Skin of body (tissue), 2 donors: Measurements from ENCODE around the gene B3GALT2. TPM values are rescaled to one million over a fixed set of nuclear protein-coding genes. Genes with fewer than 3 reads are reported as not detected.
A peak's percentile ranks its signal among the peaks of the same experiment; 100 is the strongest.
"Not testable (repeated sequence)": the region's sequence is repeated elsewhere in the genome, so short reads cannot be mapped to it uniquely, and the experiment has no call there.

Experiments
- DNase-seq: peaks from one replicate; lab custom pipeline; 2025; lab: John Stamatoyannopoulos, UW
- total RNA-seq: library from RNA; depleted of rRNA; stranded (reverse); fragments of >200 nt; gene quantifications from one replicate; pipeline ENCODE4 v1.2.3, GENCODE V29; 2014

Gene B3GALT2, protein sequence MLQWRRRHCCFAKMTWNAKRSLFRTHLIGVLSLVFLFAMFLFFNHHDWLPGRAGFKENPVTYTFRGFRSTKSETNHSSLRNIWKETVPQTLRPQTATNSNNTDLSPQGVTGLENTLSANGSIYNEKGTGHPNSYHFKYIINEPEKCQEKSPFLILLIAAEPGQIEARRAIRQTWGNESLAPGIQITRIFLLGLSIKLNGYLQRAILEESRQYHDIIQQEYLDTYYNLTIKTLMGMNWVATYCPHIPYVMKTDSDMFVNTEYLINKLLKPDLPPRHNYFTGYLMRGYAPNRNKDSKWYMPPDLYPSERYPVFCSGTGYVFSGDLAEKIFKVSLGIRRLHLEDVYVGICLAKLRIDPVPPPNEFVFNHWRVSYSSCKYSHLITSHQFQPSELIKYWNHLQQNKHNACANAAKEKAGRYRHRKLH
- total RNA-seq: 3.3 TPM

DNA sequence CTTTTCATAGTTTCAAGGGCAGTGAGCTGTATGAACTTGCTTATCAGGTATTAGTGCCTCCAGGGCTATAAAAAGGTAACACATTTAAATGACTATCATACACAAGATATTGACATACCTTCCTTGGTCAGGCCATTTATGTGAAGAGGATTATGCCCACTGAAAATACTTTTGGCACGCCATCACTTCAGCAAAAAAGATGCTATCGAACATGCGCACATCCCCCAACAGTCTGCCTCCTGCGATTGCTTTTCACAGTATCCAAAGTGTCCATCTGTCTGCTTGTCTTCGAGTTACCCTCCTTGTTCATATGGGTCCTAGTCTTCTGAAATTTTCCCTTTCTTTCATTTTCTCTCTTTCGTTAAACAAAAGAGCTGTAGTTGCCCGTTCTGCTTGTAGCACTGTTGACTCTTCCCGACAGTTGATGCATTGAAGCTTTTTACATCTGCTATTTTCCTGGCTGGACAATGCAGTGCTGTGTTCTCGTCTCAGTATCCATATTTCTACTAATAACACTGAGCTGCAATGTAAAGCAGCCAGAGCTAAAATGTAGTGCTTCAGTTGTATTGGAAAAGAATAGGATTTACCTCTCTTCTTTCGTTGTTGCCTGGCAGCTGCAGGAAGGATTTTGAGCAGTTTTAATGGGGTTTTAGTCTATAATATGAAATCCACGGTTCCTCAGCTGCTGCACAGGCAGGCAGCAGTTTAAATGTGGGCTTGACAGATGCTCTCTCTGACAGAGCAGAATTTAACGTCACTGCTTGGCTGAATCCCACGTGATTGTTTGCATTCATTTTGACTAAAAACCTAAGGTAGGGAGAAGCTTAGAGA, at the start of gene B3GALT2:
TSS of gene B3GALT2 (minus strand) at position 713 of the 831 bp plus-strand sequence. CDS start 5,051 bp downstream, outside the sequence.
- DNase-seq: peak; percentile 77

DNA sequence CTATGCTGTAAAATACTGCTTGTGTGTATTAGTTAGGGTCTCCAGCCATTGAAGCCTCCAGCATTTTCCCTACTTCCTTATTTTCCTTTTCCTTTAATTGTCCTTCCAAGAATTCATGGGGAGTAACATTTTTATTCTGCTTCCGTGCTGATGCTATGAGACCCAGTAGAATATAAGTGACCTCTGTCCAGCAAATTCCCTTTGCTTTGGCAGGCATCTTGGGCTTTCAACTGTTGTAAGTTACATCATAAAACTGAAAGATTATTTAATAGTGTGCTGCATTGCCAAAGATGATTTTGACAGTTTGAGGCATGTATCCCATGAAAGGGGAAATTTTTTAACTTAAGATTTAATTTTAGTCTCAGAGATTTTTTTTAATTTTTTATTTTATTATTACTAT, 48.1 kb upstream of the B3GALT2 start:
- no peak for DNase-seq

GRCh38 chr1:193231146-193231545, 44.7 kb upstream of the B3GALT2 start:
- not testable (repeated sequence) for DNase-seq

DNA sequence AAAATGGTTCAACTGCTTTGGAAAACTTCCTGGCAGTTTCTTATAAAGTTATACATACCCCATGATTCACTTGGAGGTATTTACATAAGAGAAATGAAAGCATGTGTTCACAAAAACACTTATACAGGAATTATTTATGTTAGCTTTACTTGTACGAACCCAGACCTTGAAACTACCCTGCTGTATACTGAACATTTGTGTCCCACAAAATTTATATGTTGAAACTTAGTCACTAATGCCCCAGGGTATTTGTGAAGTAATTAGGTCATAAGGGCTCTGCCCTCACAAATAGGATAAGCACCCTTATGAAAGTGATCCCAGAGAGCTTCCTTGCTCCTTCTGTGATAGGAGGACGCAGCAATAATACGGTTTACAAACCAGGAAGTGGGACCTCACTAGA, 42.7 kb upstream of the B3GALT2 start:
- DNase-seq: no peak

GRCh38 chr1:193222056-193222615, 35.7 kb upstream of the B3GALT2 start:
- DNase-seq: no peak

- DNase-seq: no peak
Measured at GRCh38 chr1:193221651-193222050, 35.2 kb upstream of the B3GALT2 start.

- DNase-seq: no peak
Measured at GRCh38 chr1:193219391-193219790, 33.0 kb upstream of the B3GALT2 start.

- DNase-seq: no peak
Measured at GRCh38 chr1:193216920-193217319, 30.5 kb upstream of the B3GALT2 start.

GRCh38 chr1:193213998-193214397, 27.6 kb upstream of the B3GALT2 start:
- DNase-seq: no peak

DNA sequence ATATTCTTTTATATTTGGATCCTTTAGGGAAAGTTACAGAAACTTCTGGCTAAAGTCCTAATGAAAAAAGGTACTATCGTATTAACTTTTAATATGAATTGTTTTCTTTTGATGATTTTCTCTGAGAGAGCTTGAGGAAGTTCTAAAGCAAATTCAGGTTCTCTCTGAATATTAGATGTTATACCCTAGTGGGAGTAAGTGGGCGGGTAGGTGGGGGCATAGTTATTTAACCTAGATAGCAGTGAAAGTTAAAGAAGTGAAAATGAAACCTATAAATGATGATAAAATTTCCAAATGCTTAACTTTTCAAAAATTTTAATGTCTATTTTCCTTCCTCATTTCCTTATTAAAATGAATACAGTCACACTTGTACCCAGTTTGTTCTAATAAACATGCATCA, 26.2 kb upstream of the B3GALT2 start:
- no peak for DNase-seq

- DNase-seq: no peak
Measured at GRCh38 chr1:193211539-193211938, 25.1 kb upstream of the B3GALT2 start.

GRCh38 chr1:193210996-193211395, 24.6 kb upstream of the B3GALT2 start:
- no peak for DNase-seq

DNA sequence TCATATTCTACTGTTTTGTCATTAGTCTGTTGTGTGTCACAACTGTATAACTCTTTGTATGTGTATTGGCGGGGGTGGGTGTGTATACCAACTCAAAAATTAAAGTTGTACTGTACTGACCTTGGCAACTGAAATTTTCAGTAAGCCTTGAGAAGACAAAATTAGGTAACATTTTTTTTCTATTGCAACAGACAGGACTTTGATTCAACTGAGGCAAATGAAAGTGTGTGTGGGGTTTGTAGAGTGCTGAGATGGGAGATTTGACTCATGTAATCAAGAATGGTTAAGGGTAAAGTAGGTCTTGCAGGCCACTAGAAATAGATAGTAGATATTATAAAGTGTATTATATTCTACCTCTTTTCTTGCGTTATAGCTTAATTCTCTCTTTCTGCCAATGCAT, 14.6 kb upstream of the B3GALT2 start:
- no peak for DNase-seq

DNA sequence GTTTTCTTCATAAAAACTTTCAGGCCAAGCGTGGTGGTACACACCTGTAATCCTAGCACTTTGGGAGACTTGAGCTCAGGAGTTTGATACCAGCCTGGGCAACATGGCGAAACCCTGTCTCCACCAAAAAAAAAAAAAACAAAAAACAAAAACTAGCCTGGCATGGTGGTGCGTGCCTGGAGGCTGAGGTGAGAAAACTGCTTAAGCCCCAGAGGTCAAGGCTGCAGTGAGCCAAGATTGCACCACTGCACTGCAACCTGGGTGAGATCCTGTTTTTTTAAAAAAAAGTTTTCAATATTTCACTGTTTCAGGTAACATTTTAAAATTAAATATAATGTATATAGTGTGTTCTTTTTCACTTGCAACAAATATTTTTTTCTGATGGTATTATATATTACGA, 13.5 kb upstream of the B3GALT2 start:
- DNase-seq: no peak

DNA sequence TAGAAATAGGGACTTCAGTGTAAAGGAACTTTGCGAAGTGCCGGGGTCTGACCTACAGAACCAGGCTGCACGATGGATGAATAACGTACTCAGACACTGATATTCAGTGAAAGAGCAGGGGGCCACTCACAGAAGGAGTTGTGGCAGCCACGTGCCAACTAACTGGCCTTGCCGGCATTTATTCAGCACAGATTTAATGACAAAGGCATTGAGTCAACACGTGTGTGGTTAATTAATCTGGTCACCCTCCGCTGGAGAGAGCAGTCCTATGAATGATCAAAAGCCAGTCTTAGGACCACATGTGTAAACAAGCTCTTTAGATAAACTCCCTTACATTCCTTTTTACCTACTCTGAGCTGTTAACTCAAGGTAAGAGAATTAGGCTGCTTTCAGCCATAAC, 6.2 kb upstream of the B3GALT2 start:
- DNase-seq: no peak

DNA sequence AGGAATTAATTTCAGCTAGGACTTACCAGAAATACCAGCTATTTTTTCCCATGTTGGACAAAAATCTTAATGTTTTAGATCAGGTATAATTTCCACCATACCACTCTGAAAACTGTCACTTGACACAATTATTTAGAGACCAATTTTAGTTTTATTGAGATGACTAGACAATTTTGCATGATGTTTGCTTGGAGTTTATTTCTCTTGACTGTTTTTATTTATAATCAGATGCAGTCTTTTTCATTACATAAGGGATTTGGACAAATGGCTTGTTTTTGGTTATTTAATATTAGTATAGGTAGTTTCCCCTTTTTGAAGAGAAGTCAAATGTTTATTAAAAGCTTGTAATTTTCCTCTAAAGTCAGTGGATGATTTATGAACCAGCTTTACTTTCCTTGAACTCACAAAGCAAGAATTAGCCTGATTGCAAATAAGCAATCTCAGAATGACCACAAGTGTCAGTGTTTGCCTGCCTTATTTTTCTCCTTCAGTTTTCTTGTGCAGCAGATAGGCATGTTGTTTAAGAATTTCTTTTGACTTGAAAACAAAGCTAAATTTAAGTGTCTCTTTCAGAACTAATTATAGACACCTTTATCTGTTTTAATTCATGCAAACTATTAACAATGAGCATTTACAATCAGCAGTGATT, 3.8 kb upstream of the B3GALT2 start:
- DNase-seq: peak; percentile 29

DNA sequence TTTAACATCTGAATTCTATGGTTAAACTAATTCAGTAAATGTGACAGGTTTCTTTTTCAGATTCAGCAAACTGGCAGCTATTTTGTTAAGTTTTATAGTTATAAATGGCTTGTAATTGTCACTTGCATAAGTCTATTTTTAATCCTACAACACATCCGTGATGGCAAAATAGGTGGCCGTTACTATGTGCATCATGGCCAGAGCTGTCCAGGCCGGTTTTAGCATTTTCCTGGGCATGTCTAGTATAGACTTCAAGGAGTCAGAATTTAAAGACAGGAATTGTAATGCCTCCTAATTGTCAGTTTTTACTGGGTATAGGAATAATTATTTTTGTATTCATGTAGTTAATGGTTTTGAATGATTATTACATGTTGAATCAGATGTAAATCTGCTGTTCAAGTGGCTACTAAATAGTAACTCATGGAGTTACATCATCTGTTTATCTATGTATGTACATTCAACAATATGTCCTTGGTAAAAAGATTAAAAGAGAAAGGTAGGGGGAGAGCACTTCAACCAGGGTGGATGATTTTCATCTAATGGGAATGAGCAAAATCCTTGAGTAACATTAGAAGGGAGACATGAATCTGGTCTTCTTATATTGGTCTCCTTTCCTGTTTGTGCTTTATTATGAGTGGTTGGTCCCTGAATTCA, 3.2 kb upstream of the B3GALT2 start:
- DNase-seq: no peak

GRCh38 chr1:193188915-193189314, 2.5 kb upstream of the B3GALT2 start:
- not testable (repeated sequence) for DNase-seq

- DNase-seq: no peak
Measured at GRCh38 chr1:193187114-193187513, 701 bp upstream of the B3GALT2 start.

DNA sequence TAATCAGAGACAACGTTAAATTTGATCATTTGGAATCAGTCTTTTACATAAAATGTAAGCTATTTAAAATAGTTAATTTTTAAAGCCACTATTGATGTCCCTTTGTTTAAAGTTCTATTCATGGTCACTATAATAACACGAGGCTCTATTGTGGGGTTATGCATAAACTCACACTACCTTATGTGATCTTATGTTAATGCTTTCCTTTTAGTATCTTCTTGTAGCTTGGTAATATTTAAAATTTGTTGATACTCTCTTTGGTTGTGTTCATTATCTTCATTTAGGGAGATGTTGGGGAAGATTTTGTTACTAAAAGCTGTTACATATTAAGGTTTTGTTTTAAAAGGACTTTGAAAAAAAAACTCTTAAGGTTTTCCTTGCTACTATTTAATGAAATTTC, 1.2 kb downstream of the B3GALT2 start:
- DNase-seq: no peak

DNA sequence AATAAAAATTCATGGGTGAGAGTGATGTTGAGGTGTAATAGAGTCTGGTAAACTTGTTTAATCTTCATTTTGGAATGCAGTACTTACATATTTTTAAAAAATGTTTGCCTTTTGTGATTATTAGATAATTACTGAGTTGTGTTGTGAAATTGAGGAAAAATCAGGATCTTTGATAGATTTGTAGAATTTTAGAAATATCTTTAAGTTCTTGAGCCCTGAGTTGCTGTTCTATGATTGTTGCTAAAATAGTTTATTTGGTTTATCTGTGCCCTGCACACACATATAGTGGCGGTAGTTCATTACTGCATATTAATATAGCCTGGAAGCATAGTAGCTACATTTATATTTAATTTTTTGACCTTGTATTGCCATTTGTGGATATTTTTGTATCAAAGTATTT, 1.6 kb downstream of the B3GALT2 start:
- DNase-seq: no peak
